ENCODE data around the gene SLITRK5. TPM values are rescaled to one million over a fixed set of nuclear protein-coding genes. Genes with fewer than 3 reads are reported as not detected.

Gene SLITRK5
- total RNA-seq, 2 donors from 2014 or later: not detected

DNA sequence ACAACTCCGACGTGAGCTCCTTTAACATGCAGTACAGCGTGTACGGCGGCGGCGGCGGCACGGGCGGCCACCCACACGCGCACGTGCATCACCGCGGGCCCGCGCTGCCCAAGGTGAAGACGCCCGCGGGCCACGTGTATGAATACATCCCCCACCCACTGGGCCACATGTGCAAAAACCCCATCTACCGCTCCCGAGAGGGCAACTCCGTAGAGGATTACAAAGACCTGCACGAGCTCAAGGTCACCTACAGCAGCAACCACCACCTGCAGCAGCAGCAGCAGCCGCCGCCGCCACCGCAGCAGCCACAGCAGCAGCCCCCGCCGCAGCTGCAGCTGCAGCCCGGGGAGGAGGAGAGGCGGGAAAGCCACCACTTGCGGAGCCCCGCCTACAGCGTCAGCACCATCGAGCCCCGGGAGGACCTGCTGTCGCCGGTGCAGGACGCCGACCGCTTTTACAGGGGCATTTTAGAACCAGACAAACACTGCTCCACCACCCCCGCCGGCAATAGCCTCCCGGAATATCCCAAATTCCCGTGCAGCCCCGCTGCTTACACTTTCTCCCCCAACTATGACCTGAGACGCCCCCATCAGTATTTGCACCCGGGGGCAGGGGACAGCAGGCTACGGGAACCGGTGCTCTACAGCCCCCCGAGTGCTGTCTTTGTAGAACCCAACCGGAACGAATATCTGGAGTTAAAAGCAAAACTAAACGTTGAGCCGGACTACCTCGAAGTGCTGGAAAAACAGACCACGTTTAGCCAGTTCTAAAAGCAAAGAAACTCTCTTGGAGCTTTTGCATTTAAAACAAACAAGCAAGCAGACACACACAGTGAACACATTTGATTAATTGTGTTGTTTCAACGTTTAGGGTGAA, 6.6 kb downstream of the SLITRK5 start:
- H3K27ac Mint-ChIP-seq: no peak overlapping the region
- H3K4me3 Mint-ChIP-seq: peak overlapping the region; percentile 70 to 72
- H3K4me1 Mint-ChIP-seq (ENCODE audit: low read depth): peaks cover 15% of the 10 kb centered on the region
- no peaks in the 10 kb centered on the region for H3K9me3 Mint-ChIP-seq
- ATAC-seq (replicated peaks in 1 of 2): no peak
- H3K27me3 Mint-ChIP-seq (ENCODE audit: low read depth): peaks cover 48% of the 10 kb centered on the region
- peaks cover 0 to 4% of the 10 kb centered on the region in 2 donors for H3K36me3 Mint-ChIP-seq (ENCODE audit: insufficient read depth in 2 of 2)
- no peak for DNase-seq

DNA sequence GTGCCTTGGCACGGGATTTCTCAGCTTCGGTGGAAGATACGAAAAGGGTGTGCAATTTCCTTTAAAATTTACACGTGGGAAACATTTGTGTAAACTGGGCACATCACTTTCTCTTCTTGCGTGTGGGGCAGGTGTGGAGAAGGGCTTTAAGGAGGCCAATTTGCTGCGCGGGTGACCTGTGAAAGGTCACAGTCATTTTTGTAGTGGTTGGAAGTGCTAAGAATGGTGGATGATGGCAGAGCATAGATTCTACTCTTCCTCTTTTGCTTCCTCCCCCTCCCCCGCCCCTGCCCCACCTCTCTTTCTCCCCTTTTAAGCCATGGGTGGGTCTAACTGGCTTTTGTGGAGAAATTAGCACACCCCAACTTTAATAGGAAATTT, 7.2 kb downstream of the SLITRK5 start:
- no peak overlapping the region for H3K27ac Mint-ChIP-seq
- H3K27me3 Mint-ChIP-seq (ENCODE audit: low read depth): peaks cover 42% of the 10 kb centered on the region
- no peaks in the 10 kb centered on the region for H3K9me3 Mint-ChIP-seq
- peaks cover 14% of the 10 kb centered on the region for H3K4me1 Mint-ChIP-seq (ENCODE audit: low read depth)
- H3K36me3 Mint-ChIP-seq (ENCODE audit: insufficient read depth in 2 of 2): peaks cover 0 to 4% of the 10 kb centered on the region in 2 donors
- H3K4me3 Mint-ChIP-seq: peak overlapping the region; percentile 70 to 72
- ATAC-seq (replicated peaks in 1 of 2): no peak
- no peak for DNase-seq

DNA sequence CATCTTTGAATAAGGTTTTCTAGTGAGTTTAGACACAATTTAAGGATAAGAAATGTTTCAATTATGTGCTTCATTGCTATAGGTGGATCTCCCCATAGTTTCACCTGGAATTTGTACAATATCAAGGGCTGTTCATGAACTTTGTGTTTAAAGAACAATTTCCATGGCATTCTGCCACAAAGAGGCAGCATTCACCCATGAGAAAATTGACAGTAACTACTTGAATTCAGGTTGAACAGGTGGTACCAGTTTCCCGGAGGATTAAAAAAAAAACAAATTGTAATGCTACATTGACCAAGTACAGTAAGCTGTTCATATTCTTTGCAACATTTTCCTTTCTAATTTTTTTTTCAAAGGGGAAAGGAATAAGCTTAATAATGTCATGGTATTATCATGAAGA, 9.1 kb downstream of the SLITRK5 start:
- Mint-ChIP-seq H3K4me1 (ENCODE audit: low read depth) (peaks cover 6% of the 10 kb centered on the region), H3K4me3 (no peak overlapping the region), H3K27me3 (ENCODE audit: low read depth) (peaks cover 25% of the 10 kb centered on the region), H3K36me3 (ENCODE audit: insufficient read depth in 2 of 2) (no peaks in the 10 kb centered on the region), H3K9me3 (no peaks in the 10 kb centered on the region), H3K27ac (no peak overlapping the region)
- ATAC-seq (replicated peaks in 1 of 2) (no peak), DNase-seq (no peak)

DNA sequence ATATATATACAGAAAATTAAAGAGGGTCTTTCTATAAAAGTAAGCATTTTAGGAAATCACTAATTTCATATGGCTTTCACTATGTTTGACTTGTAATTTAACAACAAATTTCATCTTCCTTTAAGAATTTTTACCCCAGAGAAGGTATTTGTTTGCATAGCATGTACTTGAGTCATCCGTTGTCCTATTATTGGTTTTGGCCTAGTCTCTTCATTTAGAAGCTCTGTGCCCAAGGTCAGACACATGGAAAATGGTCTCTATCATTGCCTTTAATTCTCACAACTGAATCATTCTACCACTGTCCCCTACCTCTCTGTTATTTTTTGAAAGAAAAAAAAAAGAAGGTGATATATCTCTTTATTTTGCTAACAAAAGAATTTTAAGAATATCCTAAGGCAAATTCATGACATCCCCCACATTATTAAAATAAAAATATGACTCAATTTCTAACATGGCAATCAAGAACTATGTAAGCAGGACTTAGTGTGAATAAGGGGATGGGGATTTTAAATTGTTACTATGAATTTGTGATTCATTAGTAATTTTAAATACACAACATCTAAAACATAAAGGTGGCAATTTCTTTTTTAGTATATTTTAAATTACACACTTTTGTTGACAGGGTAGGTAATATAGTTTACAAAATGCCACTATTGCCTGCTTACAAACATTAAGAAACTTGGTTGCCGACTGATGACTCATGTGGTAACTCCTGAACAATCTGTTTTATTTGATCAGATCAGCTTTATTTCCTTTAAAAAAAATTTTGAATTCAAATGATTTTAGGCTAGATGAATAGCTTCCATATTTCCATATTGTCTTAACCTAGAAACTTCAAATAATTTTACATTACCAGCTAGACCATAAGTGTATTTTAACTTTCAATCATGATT, 13.9 kb downstream of the SLITRK5 start:
- Mint-ChIP-seq H3K9me3 (no peaks in the 10 kb centered on the region), H3K4me1 (ENCODE audit: low read depth) (no peaks in the 10 kb centered on the region), H3K27me3 (ENCODE audit: low read depth) (no peaks in the 10 kb centered on the region), H3K27ac (no peak overlapping the region), H3K4me3 (no peak overlapping the region), H3K36me3 (ENCODE audit: insufficient read depth in 2 of 2) (no peaks in the 10 kb centered on the region)
- DNase-seq (no peak), ATAC-seq (replicated peaks in 1 of 2) (no peak)

DNA sequence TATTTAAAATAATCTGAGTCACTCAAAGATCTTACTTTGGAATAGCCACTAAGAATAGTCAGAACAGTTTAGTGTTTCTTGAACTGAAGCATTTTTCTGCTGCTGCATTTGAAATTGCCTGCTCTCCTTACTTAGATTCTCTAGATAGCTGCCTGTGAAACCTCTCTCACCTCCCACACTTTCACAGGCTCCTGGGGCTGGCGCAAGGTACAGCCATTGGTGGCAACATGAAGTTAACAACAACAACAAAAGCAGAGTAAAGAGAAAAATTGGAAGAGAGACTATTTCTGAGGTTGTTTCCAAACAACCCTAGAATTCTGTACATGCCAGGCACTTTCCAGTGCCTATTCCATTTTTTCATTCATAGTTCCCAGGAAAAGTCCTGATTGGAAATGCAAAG, 25.3 kb downstream of the SLITRK5 start:
- no peaks in the 10 kb centered on the region for H3K4me1 Mint-ChIP-seq (ENCODE audit: low read depth)
- H3K9me3 Mint-ChIP-seq: peaks cover 2% of the 10 kb centered on the region in 2 donors
- no peak overlapping the region for H3K4me3 Mint-ChIP-seq
- no peak overlapping the region for H3K27ac Mint-ChIP-seq
- no peaks in the 10 kb centered on the region for H3K27me3 Mint-ChIP-seq (ENCODE audit: low read depth)
- ATAC-seq (replicated peaks in 1 of 2) (no peak), DNase-seq (no peak)
- H3K36me3 Mint-ChIP-seq (ENCODE audit: insufficient read depth in 2 of 2): no peaks in the 10 kb centered on the region

DNA sequence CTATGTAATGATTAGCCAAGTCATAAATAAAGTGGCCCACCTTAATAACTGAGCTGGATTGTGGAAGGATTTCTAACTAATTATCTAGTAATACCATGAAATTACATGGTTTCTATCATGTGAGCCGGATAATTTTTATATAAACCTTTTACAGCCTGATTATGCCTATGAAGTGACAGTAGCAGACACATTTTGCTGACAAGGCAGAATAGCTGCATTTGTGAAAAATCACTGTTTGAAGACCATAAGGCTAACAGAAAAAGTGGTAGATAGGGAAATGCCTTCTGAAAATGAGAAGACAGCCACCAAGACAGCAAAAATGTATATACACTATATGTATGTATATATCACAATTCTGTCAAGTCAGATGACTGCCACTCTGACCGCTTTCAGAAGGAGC, 27.1 kb downstream of the SLITRK5 start:
- Mint-ChIP-seq H3K27me3 (ENCODE audit: low read depth) (no peaks in the 10 kb centered on the region), H3K27ac (no peak overlapping the region), H3K9me3 (peaks cover 2 to 3% of the 10 kb centered on the region in 2 donors), H3K4me3 (no peak overlapping the region), H3K36me3 (ENCODE audit: insufficient read depth in 2 of 2) (no peaks in the 10 kb centered on the region), H3K4me1 (ENCODE audit: low read depth) (no peaks in the 10 kb centered on the region)
- DNase-seq (no peak), ATAC-seq (replicated peaks in 1 of 2) (no peak)

DNA sequence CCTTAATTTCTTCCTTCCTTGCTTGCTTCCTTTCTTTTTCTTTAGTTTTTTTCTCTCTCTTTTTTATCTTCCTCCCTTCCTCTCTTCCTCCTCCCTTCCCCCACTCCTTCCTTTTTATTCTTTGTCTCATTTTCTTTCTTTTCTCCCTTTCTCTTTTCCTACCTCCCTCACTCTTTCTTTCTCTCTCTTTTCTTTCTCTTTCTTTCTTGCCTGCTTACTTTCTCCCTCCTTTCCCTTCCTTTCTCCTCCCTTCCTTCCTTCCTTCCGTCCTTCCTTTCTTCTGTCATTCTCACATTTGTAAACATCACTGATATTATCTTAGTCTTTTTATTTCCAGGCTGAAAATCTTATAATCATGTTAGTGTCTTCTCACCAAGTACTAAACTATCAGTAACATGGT, 38.8 kb downstream of the SLITRK5 start:
- ATAC-seq (replicated peaks in 1 of 2): no peak
- Mint-ChIP-seq H3K36me3 (ENCODE audit: insufficient read depth in 2 of 2) (no peaks in the 10 kb centered on the region), H3K4me3 (no peak overlapping the region), H3K9me3 (peaks cover 3 to 5% of the 10 kb centered on the region in 2 donors), H3K27me3 (ENCODE audit: low read depth) (no peaks in the 10 kb centered on the region), H3K4me1 (ENCODE audit: low read depth) (no peaks in the 10 kb centered on the region), H3K27ac (no peak overlapping the region)
- DNase-seq: no peak

DNA sequence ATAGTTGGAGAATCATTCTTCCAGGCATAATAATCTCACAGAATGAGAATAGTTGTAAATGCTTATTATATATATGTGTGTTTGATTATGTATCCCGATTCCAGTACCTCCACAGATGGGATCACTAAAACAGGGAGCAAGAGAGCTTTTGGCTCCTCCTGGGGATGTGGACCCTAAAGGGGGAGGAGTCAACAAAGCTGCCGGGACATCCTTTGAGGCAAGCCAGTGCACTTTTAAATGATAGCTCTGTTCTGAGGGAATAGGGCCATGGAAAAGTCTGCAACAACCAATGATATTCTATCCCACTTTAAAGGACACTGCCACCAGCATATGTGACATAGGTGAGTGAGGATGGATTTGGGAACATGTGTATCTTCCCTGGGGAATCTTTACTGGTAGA, 40.8 kb downstream of the SLITRK5 start:
- no peaks in the 10 kb centered on the region for H3K27me3 Mint-ChIP-seq (ENCODE audit: low read depth)
- DNase-seq (no peak), ATAC-seq (replicated peaks in 1 of 2) (no peak)
- no peaks in the 10 kb centered on the region for H3K4me1 Mint-ChIP-seq (ENCODE audit: low read depth)
- H3K9me3 Mint-ChIP-seq: peaks cover 3% of the 10 kb centered on the region in 2 donors
- H3K36me3 Mint-ChIP-seq (ENCODE audit: insufficient read depth in 2 of 2): no peaks in the 10 kb centered on the region
- no peak overlapping the region for H3K27ac Mint-ChIP-seq
- H3K4me3 Mint-ChIP-seq: no peak overlapping the region
